Measurements from ENCODE around the gene GLP2R.

- TF ChIP-seq ZNF747 (tag by site-specific recombination; IDR thresholded peaks at IDR 0.05) (no peak), MZF1 (tag by site-specific recombination; IDR thresholded peaks at IDR 0.05; ENCODE audit: borderline replicate concordance) (no peak), CTCF (tag by site-specific recombination; IDR thresholded peaks at IDR 0.05) (no peak), HIC1 (tag by site-specific recombination; IDR thresholded peaks at IDR 0.05) (no peak), PATZ1 (tag by site-specific recombination; IDR thresholded peaks at IDR 0.05) (no peak), ZNF19 (tag by site-specific recombination; IDR thresholded peaks at IDR 0.05; ENCODE audit: low read depth) (no peak), TRIM28 (IDR thresholded peaks at IDR 0.05; ENCODE audit: borderline replicate concordance, low read length) (no peak), ZSCAN30 (tag by site-specific recombination; IDR thresholded peaks at IDR 0.05) (no peak), BCL11A (tag by site-specific recombination; IDR thresholded peaks at IDR 0.05; ENCODE audit: low read depth) (no peak), OSR2 (tag by site-specific recombination; IDR thresholded peaks at IDR 0.05) (no peak), ZNF324 (tag by site-specific recombination; IDR thresholded peaks at IDR 0.05) (no peak), ZBTB20 (tag by site-specific recombination; IDR thresholded peaks at IDR 0.05) (no peak)
Measured at GRCh38 chr17:9780552-9780951, 45.2 kb upstream of the GLP2R start.
